Astrocyte (in vitro differentiated cells and primary cell): ENCODE measurements around the gene CD53. TPM values are rescaled to one million over a fixed set of nuclear protein-coding genes. Genes with fewer than 3 reads are reported as not detected.

ENCODE experiments used
- DNase-seq: peaks from one replicate; pipeline ENCODE4 v3.0.0-alpha.2; 2010; ENCODE audit warnings: low read depth
- FAIRE-seq: peaks from 2 replicates; lab custom pipeline; 2011; peaks lifted over from hg19 to GRCh38; lab: Jason Lieb, UNC
- H2AFZ ChIP-seq: 2 replicates; pipeline ENCODE4 v1.6.0; 2012; ENCODE audit warnings: low read depth, low read length, inconsistent platforms
- H3K27ac ChIP-seq: 2 replicates; pipeline ENCODE4 v1.5.1; 2011; ENCODE audit warnings: low read depth, low read length, inconsistent platforms
- H3K27me3 ChIP-seq: 2 replicates; pipeline ENCODE4 v1.6.0; 2011; ENCODE audit warnings: low read length, inconsistent platforms; ENCODE audit not compliant: insufficient read depth
- H3K36me3 ChIP-seq: 2 replicates; pipeline ENCODE4 v1.5.1; 2011; ENCODE audit warnings: low read length, inconsistent platforms; ENCODE audit not compliant: insufficient read depth
- H3K4me1 ChIP-seq: 2 replicates; pipeline ENCODE4 v1.5.1; 2011; ENCODE audit warnings: low read length, inconsistent platforms; ENCODE audit not compliant: insufficient read depth
- H3K4me2 ChIP-seq: 2 replicates; pipeline ENCODE4 v1.6.0; 2012; ENCODE audit warnings: low read length, inconsistent platforms
- H3K4me3 ChIP-seq: 2 replicates; pipeline ENCODE4 v1.5.1; 2011; ENCODE audit warnings: low read depth, mild to moderate bottlenecking, low read length, inconsistent platforms; ENCODE audit not compliant: insufficient read depth
- H3K79me2 ChIP-seq: 2 replicates; pipeline ENCODE4 v1.6.0; 2012; ENCODE audit warnings: mild to moderate bottlenecking, low read length, inconsistent platforms; ENCODE audit not compliant: insufficient read depth
- H3K9ac ChIP-seq: 2 replicates; pipeline ENCODE4 v1.6.0; 2012; ENCODE audit warnings: mild to moderate bottlenecking, low read length, inconsistent platforms
- H3K9me3 ChIP-seq: 2 replicates; pipeline ENCODE4 v1.5.1; 2012; ENCODE audit warnings: low read depth, mild to moderate bottlenecking, low read length, inconsistent platforms; ENCODE audit not compliant: insufficient read depth
- H4K20me1 ChIP-seq: 2 replicates; pipeline ENCODE4 v1.6.0; 2012; ENCODE audit warnings: low read length, inconsistent platforms; ENCODE audit not compliant: insufficient read depth
- H3K27ac Mint-ChIP-seq: one replicate; pipeline ENCODE4 v1.8.0; 2021; ENCODE audit warnings: mild to moderate bottlenecking, mixed read lengths; ENCODE audit not compliant: unreplicated experiment
- H3K27me3 Mint-ChIP-seq: one replicate; pipeline ENCODE4 v1.8.0; 2021; ENCODE audit warnings: low read depth, mixed read lengths; ENCODE audit not compliant: unreplicated experiment
- H3K36me3 Mint-ChIP-seq: one replicate; pipeline ENCODE4 v1.8.0; 2021; ENCODE audit warnings: low read depth, mixed read lengths; ENCODE audit not compliant: unreplicated experiment
- H3K4me1 Mint-ChIP-seq: one replicate; pipeline ENCODE4 v1.8.0; 2021; ENCODE audit warnings: low read depth, mixed read lengths; ENCODE audit not compliant: unreplicated experiment
- H3K4me3 Mint-ChIP-seq: one replicate; pipeline ENCODE4 v1.8.0; 2021; ENCODE audit warnings: mild to moderate bottlenecking, moderate library complexity, mixed read lengths; ENCODE audit not compliant: unreplicated experiment
- H3K9me3 Mint-ChIP-seq: one replicate; pipeline ENCODE4 v1.8.0; 2021; ENCODE audit warnings: mild to moderate bottlenecking, mixed read lengths; ENCODE audit not compliant: unreplicated experiment
- CTCF ChIP-seq: IDR thresholded peaks from 2 replicates; pipeline ENCODE4 v1.5.1; 2011; ENCODE audit warnings: low read depth, mild to moderate bottlenecking, inconsistent platforms, low read length, moderate library complexity; ENCODE audit not compliant: insufficient read depth
- EZH2 ChIP-seq: IDR thresholded peaks from 2 replicates; pipeline ENCODE4 v1.6.1; 2012; ENCODE audit warnings: mild to moderate bottlenecking, low read length, inconsistent platforms; ENCODE audit not compliant: insufficient read depth
- total RNA-seq: library from RNA; stranded (reverse); gene quantifications from 2 replicates; pipeline ENCODE4 v1.2.1, GENCODE V29; 2021

The CD53 gene
- total RNA-seq, 1 donor from 2014 or later: not detected

- H3K36me3 ChIP-seq: no peaks in the 10 kb centered on the region
- no peaks in the 10 kb centered on the region for H3K9me3 ChIP-seq
- no peaks in the 10 kb centered on the region for H3K79me2 ChIP-seq
- no peak for DNase-seq
- H3K9me3 Mint-ChIP-seq: no peaks in the 10 kb centered on the region
- no peaks in the 10 kb centered on the region for H3K27me3 ChIP-seq
- H3K27me3 Mint-ChIP-seq: peaks cover 43% of the 10 kb centered on the region
- no peaks in the 10 kb centered on the region for H4K20me1 ChIP-seq
- TF ChIP-seq CTCF: no peak
- no peak for TF ChIP-seq EZH2
- H3K27ac ChIP-seq: no peak overlapping the region
- no peak overlapping the region for H3K4me2 ChIP-seq
- FAIRE-seq: no peak
- H2AFZ ChIP-seq: no peak overlapping the region
- no peak overlapping the region for H3K4me3 Mint-ChIP-seq
- H3K4me1 ChIP-seq: no peaks in the 10 kb centered on the region
- H3K4me3 ChIP-seq: no peak overlapping the region
- H3K36me3 Mint-ChIP-seq: no peaks in the 10 kb centered on the region
- H3K4me1 Mint-ChIP-seq: no peaks in the 10 kb centered on the region
- H3K9ac ChIP-seq: no peak overlapping the region
- no peak overlapping the region for H3K27ac Mint-ChIP-seq
These were observed 22.8 kb upstream of the CD53 start for GRCh38 chr1:110850145-110850544.

DNA sequence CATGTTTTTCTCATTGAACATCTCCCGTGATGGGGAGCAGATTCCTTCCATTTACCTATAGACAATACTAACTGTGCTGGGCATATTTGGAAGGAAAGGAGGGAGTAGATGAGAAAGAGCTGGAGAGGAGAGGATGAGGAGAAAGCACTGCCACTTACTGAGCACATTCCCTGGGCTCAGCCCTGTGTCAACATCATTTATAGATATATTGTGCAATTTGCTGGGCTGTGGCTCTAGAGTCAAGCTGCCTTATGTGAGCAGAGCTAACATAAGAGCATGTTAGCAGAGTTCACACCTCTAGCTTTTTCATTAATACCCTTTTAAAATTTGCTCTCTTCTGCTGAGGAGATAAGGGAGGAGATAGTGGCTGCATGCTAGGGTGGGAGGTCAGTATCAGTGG, 22.3 kb upstream of the CD53 start:
- DNase-seq (no peak), FAIRE-seq (no peak)
- no peak overlapping the region for H3K4me3 Mint-ChIP-seq
- Histone ChIP-seq H3K4me3 (no peak overlapping the region), H3K4me1 (no peaks in the 10 kb centered on the region), H3K36me3 (no peaks in the 10 kb centered on the region), H3K27me3 (no peaks in the 10 kb centered on the region), H3K27ac (no peak overlapping the region), H3K9me3 (no peaks in the 10 kb centered on the region), H2AFZ (no peak overlapping the region), H4K20me1 (no peaks in the 10 kb centered on the region), H3K79me2 (no peaks in the 10 kb centered on the region), H3K4me2 (no peak overlapping the region), H3K9ac (no peak overlapping the region)
- H3K27ac Mint-ChIP-seq: no peak overlapping the region
- TF ChIP-seq CTCF (no peak), EZH2 (no peak)
- H3K27me3 Mint-ChIP-seq: peaks cover 43% of the 10 kb centered on the region
- H3K9me3 Mint-ChIP-seq: no peaks in the 10 kb centered on the region
- H3K36me3 Mint-ChIP-seq: no peaks in the 10 kb centered on the region
- no peaks in the 10 kb centered on the region for H3K4me1 Mint-ChIP-seq

- DNase-seq (no peak), FAIRE-seq (no peak)
- no peaks in the 10 kb centered on the region for H3K27me3 ChIP-seq
- H2AFZ ChIP-seq: no peak overlapping the region
- H3K4me3 Mint-ChIP-seq: no peak overlapping the region
- H3K27me3 Mint-ChIP-seq: peaks cover 31% of the 10 kb centered on the region
- peaks cover 3% of the 10 kb centered on the region for H3K4me1 Mint-ChIP-seq
- no peak overlapping the region for H3K27ac ChIP-seq
- no peaks in the 10 kb centered on the region for H3K36me3 ChIP-seq
- no peak overlapping the region for H3K27ac Mint-ChIP-seq
- no peaks in the 10 kb centered on the region for H3K4me1 ChIP-seq
- TF ChIP-seq EZH2 (no peak), CTCF (no peak)
- no peak overlapping the region for H3K4me3 ChIP-seq
- no peaks in the 10 kb centered on the region for H3K9me3 Mint-ChIP-seq
- H3K4me2 ChIP-seq: no peak overlapping the region
- no peaks in the 10 kb centered on the region for H4K20me1 ChIP-seq
- no peak overlapping the region for H3K9ac ChIP-seq
- H3K79me2 ChIP-seq: no peaks in the 10 kb centered on the region
- H3K9me3 ChIP-seq: no peaks in the 10 kb centered on the region
- H3K36me3 Mint-ChIP-seq: no peaks in the 10 kb centered on the region
These were observed 19.8 kb upstream of the CD53 start for GRCh38 chr1:110853135-110853534.
